ENCODE measurements around the gene DPYD.

Gene DPYD

DNA sequence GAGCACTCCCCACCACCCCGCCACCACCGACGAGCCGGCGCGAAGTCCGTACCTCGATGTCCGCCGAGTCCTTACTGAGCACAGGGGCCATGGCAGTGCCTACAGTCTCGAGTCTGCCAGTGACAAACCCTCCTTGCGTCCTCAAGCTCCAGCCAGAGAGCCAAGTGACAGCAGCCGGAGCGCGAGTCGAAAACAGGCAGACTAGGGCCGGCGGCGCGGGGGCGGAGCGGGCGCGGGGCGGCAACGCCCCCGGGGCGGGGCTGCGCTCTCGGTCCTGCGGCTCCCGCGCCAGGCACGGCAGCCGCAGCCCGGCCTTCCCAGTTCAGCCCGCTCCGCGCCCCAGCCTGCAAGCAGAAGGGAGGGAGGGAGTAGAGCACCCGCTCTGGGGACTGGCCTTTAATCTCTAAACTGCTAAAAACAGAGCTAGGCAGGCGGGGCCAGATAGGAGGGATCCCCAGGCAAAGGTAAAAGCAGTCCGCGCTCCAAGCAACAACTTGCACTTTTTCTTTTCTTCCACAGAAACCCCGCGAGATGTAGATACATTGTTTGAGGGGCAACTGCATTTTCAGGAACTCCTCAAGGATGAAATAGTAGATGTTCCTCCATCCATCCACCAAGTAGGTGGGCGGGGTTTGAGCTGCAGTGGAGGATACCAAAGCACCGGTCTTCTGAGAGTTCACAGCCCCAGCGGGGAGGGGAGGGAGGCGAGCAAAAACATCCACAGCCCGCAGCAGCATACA lies at the start of gene DPYD:
DPYD (minus strand) TSS at position 203 of the 740 bp plus-strand sequence; CDS start at position 91, 112 bp downstream.
- DNase-seq = peak; percentile 84

DNA sequence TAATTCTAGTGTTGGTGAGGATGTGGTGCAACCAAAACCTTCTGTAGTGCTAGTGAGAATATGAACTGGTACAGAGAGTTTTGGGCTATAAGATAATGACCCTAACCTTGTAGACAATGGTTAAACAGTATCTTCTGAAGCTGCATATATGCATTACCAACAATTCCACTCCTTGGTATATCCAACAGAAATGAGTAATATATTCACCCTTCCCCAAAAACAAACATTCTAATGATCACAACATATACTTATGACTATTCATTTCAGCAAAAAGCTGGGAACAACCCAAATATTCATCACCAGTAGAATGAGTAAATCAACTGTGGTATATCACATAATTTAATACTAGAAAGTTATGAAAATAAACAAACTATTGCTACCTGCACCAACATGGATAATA lies 39.6 kb upstream of the DPYD start:
- no peak for DNase-seq

DNA sequence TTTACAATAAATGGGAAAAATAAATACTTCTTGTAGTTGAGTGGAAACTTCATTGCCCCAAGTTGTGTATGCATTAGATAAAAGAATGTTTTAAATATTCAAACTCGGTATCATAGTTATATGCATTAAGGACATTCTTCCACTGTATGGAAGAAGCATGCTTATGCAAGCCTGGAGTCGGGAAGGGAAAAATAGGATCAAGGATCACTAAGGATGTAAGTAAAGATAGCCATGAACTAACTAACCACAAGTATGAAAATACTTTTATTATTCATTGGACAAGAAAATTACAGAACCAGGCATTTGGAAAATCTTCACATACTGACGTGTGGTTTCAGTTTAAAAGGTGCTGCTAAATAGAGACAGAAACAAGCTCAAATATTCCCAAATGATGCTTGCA lies 26.9 kb upstream of the DPYD start:
- no peak for DNase-seq

DNA sequence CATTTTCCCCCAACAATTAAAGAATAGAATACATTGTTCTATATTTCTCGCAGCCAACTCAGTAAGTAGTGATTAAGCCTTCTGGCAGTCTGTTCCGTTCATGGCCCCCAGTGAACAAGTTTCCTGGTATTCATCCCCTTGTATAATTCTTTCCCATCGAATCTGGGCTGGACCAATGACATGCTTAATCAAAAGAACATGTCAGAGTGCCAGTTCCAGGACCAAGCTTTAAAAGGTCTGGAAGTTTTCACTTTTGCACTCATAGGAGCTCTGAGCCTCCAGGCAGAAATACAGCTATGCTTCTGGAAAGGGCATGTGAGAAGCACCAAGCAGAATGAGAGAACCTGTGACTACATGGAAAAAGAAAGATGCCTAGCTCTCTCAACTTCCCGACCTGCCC lies 22.5 kb upstream of the DPYD start:
- no peak for DNase-seq

DNA sequence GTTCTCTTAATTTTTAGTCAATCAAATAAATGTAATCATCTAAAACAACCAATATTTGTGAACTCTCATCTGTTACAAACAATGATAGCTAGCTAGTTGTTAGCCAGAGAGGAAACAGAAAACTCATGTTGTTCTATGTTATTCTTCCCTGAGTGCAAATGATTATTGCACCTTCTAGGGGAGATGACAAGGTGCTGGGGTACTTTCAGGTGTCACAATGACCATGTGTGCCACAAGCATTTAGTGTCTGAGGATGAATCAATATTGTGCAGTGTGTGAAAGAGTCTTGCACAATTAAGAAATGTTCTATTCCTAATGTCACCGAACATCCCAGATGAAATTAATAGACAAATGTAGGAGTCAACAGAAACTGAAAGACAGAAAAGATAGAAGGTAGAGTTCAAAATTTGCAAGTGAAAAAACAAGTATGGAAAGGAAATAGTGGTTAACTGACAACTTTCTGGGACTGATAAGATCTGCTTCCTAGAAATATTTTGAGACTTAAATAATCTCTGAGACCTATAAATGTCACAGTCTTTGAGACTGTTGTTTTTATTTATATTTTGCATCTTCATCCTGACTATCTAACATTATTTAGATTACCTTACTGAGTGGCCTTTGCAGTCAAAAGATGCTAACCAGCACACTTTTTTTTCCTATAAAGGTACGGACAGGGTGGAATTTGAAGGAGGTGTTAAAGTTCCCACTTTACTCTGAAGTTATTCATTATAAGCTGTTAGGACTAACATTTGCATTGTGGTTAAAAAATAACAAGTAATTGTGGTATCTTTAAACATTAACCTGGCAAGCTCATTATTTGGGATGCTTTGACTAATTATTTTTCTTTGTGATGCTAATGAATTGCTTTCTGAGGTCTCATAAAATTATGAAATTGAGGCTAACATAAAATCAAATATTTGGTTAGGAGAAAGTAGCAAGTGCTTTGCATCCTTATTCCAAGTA lies 21.6 kb upstream of the DPYD start:
- peak; percentile 9 for DNase-seq

DNA sequence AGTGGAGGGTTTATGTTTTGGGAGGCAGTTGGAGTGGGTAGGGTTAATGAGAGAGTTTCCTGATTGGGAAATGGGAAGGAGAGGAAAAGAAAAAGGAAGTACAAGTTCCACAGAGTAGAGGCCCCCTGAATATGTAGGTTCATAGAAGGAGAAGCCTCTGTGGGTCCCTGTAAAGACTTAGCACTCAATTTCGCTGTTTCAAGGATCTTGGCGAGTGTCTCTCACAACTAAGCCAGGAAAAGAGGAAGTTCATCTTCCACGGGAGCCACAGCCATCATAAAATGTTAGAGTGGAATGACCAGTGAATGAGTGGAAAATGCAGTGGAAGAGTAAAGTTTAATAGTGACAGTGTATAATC lies 17.4 kb upstream of the DPYD start:
- DNase-seq = no peak

DNA sequence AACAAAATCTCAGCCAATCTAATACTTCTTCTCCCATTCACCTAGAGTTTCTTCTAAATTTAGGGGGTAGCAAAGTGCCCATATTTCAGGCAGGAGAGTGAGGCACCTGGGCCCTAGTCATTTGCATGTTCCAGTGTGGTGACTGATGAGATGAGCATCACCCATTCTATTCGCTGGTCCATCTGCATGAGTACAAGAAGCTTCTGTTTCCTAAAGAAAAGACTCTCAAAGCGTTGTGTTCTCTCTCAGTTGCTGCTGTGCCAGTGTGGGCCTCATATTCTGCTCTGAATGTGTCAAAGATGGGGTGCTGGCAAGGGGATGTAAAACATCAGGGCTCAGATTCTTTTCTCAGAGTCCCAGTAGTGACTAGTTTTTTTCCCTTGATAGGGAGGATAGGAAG lies 16.1 kb upstream of the DPYD start:
- DNase-seq = no peak

DNA sequence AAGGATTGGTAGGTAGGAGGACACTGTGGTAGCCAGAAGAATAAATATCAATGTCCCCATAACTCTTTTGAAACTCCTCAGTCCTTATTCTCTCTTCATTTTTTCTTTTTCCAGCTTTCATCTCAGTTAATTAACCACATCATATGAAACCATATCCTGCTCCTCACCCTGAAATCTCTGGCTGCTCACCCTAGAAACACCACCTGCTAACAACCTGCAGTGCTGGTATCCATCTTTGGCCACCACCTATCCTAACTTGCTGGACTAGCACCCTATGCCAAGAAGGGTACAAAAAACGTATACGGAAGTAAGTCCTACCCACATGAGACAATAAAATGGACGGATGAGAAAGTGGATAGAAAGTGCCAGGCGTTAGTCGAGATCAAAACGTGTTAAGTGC lies 13.7 kb upstream of the DPYD start:
- no peak for DNase-seq

DNA sequence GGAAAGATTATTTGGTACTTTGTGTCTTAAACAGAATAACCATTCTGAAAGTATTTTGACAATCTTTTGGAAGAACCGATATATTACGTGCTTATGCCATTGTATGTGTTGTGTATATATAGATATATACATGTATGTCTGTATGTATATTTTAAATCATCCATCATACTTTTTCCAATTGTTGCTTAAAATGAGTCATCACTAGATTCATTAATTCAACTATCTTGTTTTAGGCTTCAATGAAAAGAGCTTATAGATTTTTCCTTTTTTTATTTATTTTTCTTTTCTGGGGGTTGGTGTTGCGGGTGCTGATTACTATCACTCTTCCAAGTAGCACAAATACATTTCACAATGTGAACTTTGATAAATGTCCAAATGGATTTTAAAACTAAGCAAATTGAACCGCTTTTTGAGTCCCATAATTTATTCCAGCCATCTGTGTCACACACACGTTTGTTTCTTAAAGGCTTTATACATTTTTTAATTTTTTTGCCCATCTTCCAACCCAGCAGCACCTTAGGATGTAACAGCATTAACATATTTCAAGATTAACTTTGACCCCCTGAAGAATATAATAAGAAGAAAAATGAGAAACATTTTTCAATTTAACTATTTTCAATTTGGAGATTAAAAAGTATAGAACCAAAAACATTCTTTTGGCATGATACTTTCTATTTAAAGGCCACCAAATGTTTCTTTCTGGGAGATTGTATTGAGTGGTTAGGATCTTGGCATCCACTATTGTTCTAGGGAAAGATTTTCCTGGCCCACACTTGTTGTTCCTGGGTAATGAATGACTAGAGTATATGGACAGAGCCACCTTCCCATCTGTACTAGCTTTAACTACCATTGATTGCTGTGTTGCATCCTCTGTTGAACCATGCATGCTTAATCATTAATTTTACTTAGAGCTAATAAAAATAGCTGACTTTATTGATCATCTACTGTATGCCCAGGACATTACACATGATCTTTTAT lies 9.3 kb upstream of the DPYD start:
- no peak for DNase-seq

DNA sequence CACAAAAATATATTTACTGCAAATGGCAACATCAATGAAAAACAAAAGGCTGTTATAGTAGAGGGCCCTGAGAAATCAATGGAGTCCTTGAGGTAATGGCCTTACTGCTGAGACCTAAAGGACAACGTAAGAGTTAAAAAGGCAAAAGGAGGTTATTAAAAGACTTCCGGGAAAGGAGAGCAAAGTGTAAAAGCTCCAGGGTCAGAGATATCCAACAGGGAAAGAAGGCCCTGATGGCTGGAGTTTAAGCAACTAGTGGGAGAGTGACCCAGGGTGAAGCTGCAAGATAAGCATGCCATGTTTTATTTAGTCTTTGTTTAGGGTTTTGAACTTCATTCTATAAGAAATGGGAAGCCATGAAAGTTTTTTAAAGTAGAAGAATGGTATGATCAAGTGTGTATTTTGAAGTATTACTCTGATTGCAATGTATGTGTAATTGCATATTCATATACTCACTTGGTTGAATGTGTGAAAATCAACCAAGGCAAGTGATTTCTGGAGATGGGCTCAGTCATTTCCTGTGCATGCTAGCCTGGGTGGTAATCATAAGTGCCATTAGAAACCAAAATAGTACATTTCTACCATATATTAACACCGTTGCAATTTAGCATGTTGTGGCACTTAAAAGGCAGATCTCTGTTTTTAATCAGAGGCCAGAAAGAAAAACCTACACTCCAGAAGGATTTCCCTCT lies 5.3 kb upstream of the DPYD start:
- DNase-seq = no peak

DNA sequence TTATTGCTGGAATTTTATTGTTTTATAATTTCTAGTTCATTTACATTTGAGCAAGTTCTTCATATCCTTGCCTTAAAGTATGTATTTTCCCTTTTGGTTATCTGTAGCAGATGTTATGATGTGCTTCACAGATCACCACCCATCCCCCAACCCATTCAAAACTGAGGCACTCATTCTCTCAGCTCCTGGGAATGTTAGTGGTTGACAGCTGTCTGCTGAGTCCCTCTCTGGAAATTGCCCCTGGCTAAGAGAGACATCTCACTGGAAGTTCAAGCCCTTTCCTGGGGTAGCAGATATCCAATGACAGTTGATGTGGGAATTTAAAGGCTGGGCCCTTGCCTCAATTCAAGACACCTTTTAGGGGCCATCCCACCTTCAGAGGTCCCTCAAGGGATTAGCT lies 4.3 kb upstream of the DPYD start:
- no peak for DNase-seq

DNA sequence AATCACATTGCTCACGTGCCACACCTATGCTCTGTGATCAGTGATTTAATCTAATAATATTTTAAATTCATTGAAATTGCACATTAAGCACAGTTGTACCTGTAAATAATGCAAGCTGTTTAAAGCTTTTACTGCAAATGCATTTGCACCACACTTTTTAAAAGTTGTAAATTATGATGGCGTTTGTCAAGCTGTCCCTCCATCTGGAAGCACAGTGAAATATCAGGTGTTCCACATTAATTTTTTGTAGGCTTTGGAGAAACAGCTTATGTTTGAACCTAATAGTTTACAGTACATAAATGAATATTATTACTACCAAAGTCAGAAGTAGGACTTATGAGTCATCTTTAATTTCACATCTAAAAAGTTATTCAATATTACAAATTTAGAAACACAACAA lies 3.0 kb upstream of the DPYD start:
- no peak for DNase-seq

DNA sequence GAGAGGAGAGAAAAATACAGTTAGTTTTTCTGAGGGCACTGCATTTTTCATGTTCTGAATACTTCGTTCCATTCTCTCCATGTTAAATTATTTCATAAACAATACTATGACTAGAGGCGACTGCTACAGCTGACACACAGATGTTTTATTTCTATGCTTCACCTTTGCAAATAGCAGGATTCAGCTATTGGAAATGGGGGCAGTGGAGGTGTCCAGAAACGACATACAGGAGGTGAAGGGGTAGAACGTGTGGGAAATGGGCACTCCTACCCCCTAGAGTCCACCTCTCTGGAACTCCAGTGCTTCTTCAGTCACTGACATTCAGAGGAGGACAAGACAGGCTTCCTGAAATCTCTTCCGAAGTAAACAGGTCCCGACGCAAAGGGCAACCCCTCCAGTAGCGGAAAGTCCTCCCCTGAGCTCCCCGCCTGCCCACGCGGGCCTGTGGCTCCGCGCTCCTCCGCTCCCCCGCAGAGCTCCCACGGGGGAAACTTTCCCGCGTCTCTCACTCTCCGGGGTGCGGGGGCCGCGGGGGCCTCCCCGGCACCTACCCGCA lies 480 bp downstream of the DPYD start:
- DNase-seq = no peak

DNA sequence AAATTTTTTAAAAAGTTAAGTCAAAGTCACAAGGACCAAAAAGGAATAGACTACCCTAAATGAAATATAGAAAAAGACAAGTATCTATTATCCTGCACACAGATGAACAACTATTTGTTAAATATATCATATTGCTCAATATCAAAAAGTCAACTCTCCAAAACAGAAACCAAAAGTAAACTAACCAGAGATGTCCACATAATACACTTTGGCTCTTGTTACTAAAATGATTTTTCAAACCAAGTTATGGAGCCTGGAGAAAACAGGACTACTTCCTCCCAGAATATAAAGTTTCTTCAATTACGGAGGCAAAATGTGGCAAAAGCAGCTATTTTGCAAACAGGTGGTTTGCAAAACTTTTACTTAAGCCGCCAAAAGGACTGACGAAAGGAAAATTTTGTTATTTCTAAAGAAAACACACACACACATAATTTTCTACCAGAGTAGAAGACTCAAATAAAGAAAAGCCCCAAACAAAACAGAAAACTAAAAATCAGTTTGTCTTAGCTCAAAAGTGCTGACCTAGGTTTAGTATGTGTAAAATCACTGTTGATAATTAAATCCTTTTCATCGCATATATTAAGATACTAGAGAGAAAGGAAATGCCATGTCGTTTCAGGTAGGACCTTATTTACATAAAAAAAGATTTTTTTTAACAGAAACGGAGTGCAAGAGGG lies 1.1 kb downstream of the DPYD start:
- peak; percentile 23 for DNase-seq

DNA sequence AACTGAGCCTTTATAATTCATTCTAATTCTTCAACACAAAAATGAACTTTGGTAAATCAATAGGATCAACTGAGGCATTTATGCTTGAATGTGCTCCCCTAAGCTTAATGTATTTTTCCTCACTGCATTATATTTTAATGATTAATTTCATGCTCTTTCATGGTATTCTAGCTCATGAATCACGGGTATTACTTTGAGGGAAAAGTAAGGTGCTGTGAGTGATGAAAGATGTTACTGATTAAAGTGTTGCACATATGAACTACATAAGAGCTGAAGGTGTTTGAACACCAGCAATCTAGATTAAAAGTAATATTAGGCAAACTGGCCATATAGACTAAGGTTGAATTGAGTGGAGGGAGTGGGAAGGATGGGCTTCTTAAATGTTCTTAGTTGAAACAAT lies 1.9 kb downstream of the DPYD start:
- no peak for DNase-seq

DNA sequence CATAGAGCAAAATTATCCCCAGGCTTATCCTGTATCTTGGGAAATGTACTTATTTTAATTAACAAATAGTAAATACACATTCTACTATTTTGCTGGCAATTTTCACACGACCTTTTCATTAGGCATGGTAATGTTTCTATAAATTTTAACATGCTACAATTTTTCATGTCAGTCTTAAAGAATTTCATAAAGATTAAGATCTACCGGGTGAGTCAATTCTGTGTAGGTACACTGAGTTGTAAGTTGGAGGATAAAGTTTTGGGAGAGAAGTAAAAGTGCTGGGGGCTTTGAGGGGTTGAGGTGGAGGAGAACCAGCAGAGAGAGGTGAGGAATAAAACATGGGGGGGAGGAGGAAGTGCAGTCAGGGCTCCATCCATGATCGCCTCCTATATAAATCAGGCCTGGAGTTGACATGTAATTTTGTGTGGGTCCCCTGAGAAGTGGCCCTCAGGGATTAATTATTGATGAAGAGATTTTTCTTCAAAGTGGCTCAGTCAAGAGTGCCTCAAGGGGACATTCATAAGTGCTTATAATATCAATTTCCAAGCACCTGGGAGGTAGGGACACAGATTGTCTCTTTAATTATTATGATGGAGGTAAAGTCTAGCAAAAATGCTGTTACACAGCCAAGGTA lies 7.2 kb downstream of the DPYD start:
- DNase-seq = no peak

DNA sequence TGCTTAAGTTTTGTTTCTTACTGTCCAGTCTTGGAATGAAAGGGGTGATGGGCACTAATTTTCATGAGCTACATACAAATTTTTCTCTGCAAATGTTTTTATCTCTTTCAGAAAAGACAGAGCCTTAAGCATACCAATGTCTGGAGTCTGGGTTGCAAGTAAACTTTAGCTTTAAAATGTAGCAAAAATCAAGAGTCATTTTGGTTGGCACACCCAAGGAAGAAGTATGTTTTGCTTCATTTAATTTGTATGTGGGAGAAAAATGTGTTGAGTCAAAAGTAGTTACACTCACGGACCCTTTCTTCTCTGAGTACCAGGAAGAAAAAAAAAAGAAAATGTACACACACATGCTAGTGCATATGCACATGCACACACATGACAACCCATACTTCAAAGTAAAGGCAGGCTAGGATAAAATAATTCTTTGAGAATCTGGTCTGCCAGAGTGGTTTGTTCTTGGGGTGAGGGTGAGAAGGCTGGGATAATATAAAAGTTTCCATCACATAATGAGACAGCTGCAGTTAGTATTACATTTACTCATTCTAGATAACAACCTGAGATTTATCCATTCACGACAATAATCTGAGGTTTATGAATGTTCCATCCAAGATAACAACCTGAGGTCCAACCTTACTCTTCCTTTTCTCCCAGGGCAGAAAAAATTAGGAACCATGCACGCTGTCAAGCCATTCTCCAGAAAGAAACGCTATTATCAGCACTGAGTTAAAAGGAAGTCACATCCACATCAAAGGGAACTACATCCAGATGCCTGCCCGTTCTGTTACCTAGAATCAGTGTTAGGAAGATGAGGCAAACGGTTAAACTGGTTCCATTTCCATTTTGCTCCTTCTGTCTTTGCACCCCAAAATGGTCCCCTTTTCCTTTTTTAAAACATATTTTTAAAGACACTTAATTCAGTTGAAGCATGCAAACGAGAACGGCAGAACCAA lies 9.3 kb downstream of the DPYD start:
- DNase-seq = peak; percentile 13

DNA sequence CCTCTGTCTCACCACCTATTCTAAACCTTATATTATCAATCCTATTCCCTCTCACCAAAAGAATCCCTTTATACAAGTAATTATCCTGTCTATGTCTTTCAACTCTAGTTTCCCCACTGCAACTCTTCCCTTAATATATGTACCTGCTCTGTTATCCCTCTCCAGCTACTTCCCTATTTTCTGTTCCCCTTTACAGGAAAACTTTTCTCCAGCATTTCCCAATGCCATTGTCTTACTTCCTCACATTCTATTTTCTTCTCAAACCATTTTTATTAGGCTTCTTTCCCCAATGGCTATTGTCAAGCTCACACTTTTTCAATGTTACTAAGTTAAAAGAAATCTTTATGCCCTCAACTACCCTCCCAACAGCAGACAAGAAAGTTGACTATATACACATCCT lies 11.6 kb downstream of the DPYD start:
- DNase-seq = no peak

DNA sequence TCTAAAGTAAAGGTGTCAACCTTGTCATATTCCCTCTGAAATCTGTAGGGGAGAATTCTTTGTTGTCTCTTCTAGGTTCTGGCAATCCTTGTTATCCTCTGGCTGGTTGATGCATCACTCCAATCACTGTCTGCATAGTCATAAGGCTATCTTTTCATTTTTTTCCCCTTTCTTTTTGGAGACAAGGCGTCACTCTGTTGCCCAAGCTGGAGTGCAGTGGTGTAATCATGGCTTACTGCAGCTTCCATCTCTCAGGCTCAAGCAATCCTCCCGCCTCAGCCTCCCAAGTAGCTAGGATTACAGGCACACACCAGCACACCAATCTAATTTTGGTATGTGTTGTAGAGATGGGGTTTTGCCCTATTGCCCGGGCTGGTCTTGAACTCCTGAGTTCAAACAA lies 12.9 kb downstream of the DPYD start:
- no peak for DNase-seq

All from CD4-positive, alpha-beta T cell treated with Interleukin-17A for 1 hour (primary cell).